Measurements from ENCODE around the gene ACTR3C. TPM values are rescaled to one million over a fixed set of nuclear protein-coding genes. Genes with fewer than 3 reads are reported as not detected.

The ACTR3C gene
- total and polyA plus RNA-seq, 2 donors (not counting 1 experiment from before 2014, with no cell fraction given), result 4.0 to 20.7 TPM

DNA sequence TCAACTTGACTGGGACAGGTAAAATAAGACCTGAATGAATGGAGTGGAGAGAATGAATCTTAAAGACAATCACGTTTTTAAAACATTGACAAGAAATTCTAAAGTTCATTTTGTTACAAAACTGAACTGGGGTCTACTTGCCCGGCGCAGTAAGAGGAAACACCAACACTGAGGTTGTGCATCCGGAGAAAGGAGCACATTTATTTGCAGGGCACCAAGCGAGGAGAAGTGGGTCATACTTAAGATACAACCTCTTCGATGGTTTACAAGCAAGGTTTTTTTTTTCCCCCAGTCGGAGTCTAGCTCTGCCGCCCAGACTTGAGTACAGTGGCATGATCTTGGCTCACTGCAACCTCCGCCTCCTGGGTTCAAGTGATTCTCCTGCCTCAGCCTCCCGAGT is 41.8 kb upstream of the ACTR3C start:
- CTCF ChIA-PET, result interaction anchor here (1.1 to 7.3 kb wide), 6 partner anchors 8 to 74 kb away, joined by 3 to 71 read pairs (median 4); a partner anchor contains a TSS
- Histone ChIP-seq H3K27me3 (replicated peaks in 1 of 4; ENCODE audit: control extremely low read depth in 1 of 4, control insufficient read depth in 3 of 4, insufficient read depth in 4 of 4, low read length in 3 of 4) (no peaks in the 10 kb centered on the region), H2AFZ (ENCODE audit: insufficient read depth, low read depth, low read length, poor library complexity, severe bottlenecking) (no peak overlapping the region), H3K9ac (ENCODE audit: low read length) (peak overlapping the region; percentile 60), H3K4me1 (ENCODE audit: control insufficient read depth in 2 of 2, insufficient read depth in 2 of 2, low read length in 2 of 2) (peaks cover 60 to 66% of the 10 kb centered on the region in 2 donors), H3K36me3 (replicated peaks in 1 of 2; ENCODE audit: control extremely low read depth in 1 of 2, control insufficient read depth in 1 of 2, extremely low read depth in 1 of 2, insufficient read depth in 2 of 2, low read length in 1 of 2) (peaks cover 0 to 4% of the 10 kb centered on the region in 2 experiments), H3K79me2 (ENCODE audit: control insufficient read depth, insufficient read depth, low read length) (peaks cover 14% of the 10 kb centered on the region), H3K27ac (ENCODE audit: low read length in 2 of 2) (peak overlapping the region; percentile 98 to 99), H3K9me3 (ENCODE audit: control extremely low read depth in 1 of 3, control insufficient read depth in 2 of 3, insufficient read depth in 1 of 3, low read length in 2 of 3) (no peaks in the 10 kb centered on the region), H4K20me1 (ENCODE audit: control insufficient read depth, insufficient read depth, low read length, poor library complexity, severe bottlenecking) (peaks cover 7% of the 10 kb centered on the region), H3K4me2 (replicated peaks; ENCODE audit: low read depth, low read length, poor library complexity, severe bottlenecking) (peak overlapping the region; percentile 70), H3K4me3 (ENCODE audit: control extremely low read depth in 1 of 5, extremely low read depth in 1 of 5, insufficient read depth in 1 of 5, low read depth in 2 of 5, low read length in 4 of 5) (no peak overlapping the region)
- H3K4me1 Mint-ChIP-seq, result peaks cover 68% of the 10 kb centered on the region
- H3K27ac Mint-ChIP-seq, result peak overlapping the region; percentile 100
- H3K9me3 Mint-ChIP-seq (ENCODE audit: insufficient read depth), result no peaks in the 10 kb centered on the region
- TF ChIP-seq, protein P1, sequence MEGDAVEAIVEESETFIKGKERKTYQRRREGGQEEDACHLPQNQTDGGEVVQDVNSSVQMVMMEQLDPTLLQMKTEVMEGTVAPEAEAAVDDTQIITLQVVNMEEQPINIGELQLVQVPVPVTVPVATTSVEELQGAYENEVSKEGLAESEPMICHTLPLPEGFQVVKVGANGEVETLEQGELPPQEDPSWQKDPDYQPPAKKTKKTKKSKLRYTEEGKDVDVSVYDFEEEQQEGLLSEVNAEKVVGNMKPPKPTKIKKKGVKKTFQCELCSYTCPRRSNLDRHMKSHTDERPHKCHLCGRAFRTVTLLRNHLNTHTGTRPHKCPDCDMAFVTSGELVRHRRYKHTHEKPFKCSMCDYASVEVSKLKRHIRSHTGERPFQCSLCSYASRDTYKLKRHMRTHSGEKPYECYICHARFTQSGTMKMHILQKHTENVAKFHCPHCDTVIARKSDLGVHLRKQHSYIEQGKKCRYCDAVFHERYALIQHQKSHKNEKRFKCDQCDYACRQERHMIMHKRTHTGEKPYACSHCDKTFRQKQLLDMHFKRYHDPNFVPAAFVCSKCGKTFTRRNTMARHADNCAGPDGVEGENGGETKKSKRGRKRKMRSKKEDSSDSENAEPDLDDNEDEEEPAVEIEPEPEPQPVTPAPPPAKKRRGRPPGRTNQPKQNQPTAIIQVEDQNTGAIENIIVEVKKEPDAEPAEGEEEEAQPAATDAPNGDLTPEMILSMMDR (IDR thresholded peaks at IDR 0.05), result no peak
- TF ChIP-seq EZH2 (IDR thresholded peaks at IDR 0.05; ENCODE audit: borderline replicate concordance, insufficient read depth, low read depth, low read length, poor library complexity, severe bottlenecking), result no peak
- intact Hi-C loops (cut with micrococcal nuclease), result loop anchor here (2.0 to 10.0 kb wide), 2 partner anchors 14 to 660 kb away; partner anchors contain the start of genes ABCB8, ATG9B and ZNF775
- 60% methylated on average over 7 of the region's 10 CpGs for WGBS (ENCODE audit: insufficient coverage)
- no peak for ATAC-seq (ENCODE audit: low read depth)
- peak overlapping the region; percentile 39 for H3K4me3 Mint-ChIP-seq
- peak; percentile 52 for DNase-seq
- POLR2A ChIA-PET, result interaction anchor here (1.4 to 6.6 kb wide), 3 partner anchors 14 to 42 kb away, joined by 5 to 120 read pairs (median 64); partner anchors contain the start of genes ACTR3C, LRRC61 and ZNF775
- no peaks in the 10 kb centered on the region for H3K27me3 Mint-ChIP-seq

DNA sequence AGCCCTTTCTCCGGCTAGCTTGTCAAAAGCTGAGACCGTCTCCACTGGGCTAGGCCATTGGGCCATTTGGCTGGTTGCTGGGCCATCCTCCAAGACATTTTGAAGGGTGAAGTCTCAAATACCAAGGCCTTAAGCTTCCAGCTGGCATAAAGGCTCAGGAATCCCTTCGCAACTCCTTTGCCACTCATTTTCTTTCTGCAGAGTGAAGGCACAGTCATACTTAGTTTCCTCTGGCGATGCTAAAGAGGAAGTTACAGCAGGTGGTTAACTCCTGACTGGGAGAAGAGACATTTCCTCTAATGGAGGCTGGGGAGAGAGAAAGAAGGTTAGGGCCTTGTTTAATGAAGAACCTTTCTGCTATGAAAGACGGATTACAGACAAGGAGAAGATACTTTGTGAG is 40.5 kb upstream of the ACTR3C start:
- ChIA-PET CTCF (no interaction called here), POLR2A (interaction anchor here (0.6 to 1.1 kb wide), 3 partner anchors 18 to 42 kb away, joined by 3 to 5 read pairs (median 5); a partner anchor contains a TSS)
- WGBS (ENCODE audit: insufficient coverage), result 33% methylated on average over 4 of the region's 5 CpGs
- H3K4me1 ChIP-seq (ENCODE audit: control insufficient read depth in 2 of 2, insufficient read depth in 2 of 2, low read length in 2 of 2), result peaks cover 52 to 54% of the 10 kb centered on the region in 2 donors
- TF ChIP-seq EZH2 (IDR thresholded peaks at IDR 0.05; ENCODE audit: borderline replicate concordance, insufficient read depth, low read depth, low read length, poor library complexity, severe bottlenecking), result no peak
- TF ChIP-seq, protein P1 (IDR thresholded peaks at IDR 0.05), result no peak
- intact Hi-C loops (cut with micrococcal nuclease), result loop anchor here (1.0 to 10.0 kb wide), 3 partner anchors 15 to 661 kb away; partner anchors contain the start of genes ABCB8, ATG9B and ZNF775
- H3K4me3 ChIP-seq (ENCODE audit: control extremely low read depth in 1 of 5, extremely low read depth in 1 of 5, insufficient read depth in 1 of 5, low read depth in 2 of 5, low read length in 4 of 5), result no peak overlapping the region
- peaks cover under 1% of the 10 kb centered on the region for H3K79me2 ChIP-seq (ENCODE audit: control insufficient read depth, insufficient read depth, low read length)
- no peaks in the 10 kb centered on the region for H3K36me3 ChIP-seq (replicated peaks in 1 of 2; ENCODE audit: control extremely low read depth in 1 of 2, control insufficient read depth in 1 of 2, extremely low read depth in 1 of 2, insufficient read depth in 2 of 2, low read length in 1 of 2)
- H3K4me3 Mint-ChIP-seq, result peak overlapping the region; percentile 16
- ATAC-seq (ENCODE audit: low read depth) (no peak), DNase-seq (peak; percentile 74)
- H3K4me2 ChIP-seq (replicated peaks; ENCODE audit: low read depth, low read length, poor library complexity, severe bottlenecking), result peak overlapping the region; percentile 52
- H3K4me1 Mint-ChIP-seq, result peaks cover 56% of the 10 kb centered on the region
- H3K27ac Mint-ChIP-seq, result peak overlapping the region; percentile 85
- no peaks in the 10 kb centered on the region for H3K27me3 ChIP-seq (replicated peaks in 1 of 4; ENCODE audit: control extremely low read depth in 1 of 4, control insufficient read depth in 3 of 4, insufficient read depth in 4 of 4, low read length in 3 of 4)
- H4K20me1 ChIP-seq (ENCODE audit: control insufficient read depth, insufficient read depth, low read length, poor library complexity, severe bottlenecking), result no peaks in the 10 kb centered on the region
- H3K9me3 ChIP-seq (ENCODE audit: control extremely low read depth in 1 of 3, control insufficient read depth in 2 of 3, insufficient read depth in 1 of 3, low read length in 2 of 3), result no peaks in the 10 kb centered on the region
- no peak overlapping the region for H2AFZ ChIP-seq (ENCODE audit: insufficient read depth, low read depth, low read length, poor library complexity, severe bottlenecking)
- peak overlapping the region; percentile 61 to 98 for H3K27ac ChIP-seq (ENCODE audit: low read length in 2 of 2)
- H3K9ac ChIP-seq (ENCODE audit: low read length), result no peak overlapping the region
- no peaks in the 10 kb centered on the region for H3K9me3 Mint-ChIP-seq (ENCODE audit: insufficient read depth)
- no peaks in the 10 kb centered on the region for H3K27me3 Mint-ChIP-seq
